GM18868 (cell line): ENCODE data around the gene C2CD4C.
"Not testable (repeated sequence)": the region's sequence is repeated elsewhere in the genome, so short reads cannot be mapped to it uniquely, and the experiment has no call there.

Experiments
- ATAC-seq: cut with Tn5 transposase; IDR thresholded peaks from one replicate; pipeline ENCODE4 v1.9.1; 2021; ENCODE audit warnings: mild to moderate bottlenecking, moderate library complexity; ENCODE audit not compliant: unreplicated experiment

The C2CD4C gene

DNA sequence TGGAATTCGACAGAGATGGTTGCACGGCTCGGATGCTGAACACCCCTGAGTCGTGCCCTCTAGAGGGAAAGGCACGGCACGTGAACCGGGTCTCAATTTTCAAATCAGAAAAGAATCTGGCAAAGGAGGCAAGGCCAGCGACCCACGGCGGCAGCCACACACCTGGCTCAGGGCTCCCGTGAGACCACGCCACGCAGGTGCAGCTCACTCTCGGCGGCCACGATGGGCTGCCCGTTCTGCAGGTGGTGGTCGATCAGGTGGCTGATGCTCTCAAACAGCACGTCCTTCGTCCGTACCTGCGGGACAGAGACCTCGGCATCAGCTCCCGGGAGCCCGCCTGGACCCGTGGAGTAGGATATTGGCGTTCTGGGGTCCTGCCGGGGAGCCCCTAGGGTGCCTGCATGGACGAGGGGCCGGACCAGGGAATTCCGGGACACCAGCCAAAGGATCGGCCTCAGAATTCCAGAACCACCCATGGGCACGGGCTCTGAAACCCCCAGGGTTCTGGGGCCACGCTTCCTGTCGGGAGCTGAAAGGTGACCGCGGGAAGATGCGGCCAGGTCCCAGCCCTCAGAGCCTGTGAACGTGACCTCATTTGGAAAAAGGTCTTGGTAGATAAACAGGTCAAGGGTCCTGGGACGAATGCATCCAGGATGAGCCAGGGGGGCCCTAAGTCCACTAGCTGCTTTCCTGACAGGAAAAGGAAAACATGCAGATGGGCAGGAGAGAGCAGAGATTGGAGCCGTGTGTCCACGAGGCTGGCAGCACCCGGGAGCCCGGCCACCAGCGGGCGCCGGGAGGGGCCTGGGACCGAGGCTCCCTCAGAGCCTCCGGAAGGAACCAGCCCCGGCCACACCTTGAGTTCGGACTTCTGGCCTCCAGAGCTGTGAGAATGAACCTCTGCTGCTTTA lies 10.1 kb upstream of the C2CD4C start:
- no peak for ATAC-seq

GRCh38 chr19:416416-416815 lies 7.5 kb upstream of the C2CD4C start:
- no peak for ATAC-seq

DNA sequence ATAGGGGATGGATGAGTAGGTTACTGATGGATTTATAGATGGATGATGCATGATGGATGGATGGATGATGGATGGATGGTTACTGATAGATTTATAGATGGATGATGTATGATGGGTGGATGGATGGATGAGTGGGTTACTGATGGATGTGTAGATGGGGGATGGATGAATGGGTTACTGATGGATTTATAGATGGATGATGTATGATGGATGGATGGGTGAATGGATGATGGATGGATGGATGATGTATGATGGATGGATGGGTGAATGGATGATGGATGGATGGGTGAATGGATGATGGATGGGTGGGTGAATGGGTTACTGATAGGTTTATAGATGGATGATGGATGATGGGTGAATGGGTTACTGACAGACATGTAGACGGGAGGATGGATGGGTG lies 6.3 kb upstream of the C2CD4C start:
- ATAC-seq, result no peak

- no peak for ATAC-seq
Measured at GRCh38 chr19:413756-414420, 4.9 kb upstream of the C2CD4C start.

DNA sequence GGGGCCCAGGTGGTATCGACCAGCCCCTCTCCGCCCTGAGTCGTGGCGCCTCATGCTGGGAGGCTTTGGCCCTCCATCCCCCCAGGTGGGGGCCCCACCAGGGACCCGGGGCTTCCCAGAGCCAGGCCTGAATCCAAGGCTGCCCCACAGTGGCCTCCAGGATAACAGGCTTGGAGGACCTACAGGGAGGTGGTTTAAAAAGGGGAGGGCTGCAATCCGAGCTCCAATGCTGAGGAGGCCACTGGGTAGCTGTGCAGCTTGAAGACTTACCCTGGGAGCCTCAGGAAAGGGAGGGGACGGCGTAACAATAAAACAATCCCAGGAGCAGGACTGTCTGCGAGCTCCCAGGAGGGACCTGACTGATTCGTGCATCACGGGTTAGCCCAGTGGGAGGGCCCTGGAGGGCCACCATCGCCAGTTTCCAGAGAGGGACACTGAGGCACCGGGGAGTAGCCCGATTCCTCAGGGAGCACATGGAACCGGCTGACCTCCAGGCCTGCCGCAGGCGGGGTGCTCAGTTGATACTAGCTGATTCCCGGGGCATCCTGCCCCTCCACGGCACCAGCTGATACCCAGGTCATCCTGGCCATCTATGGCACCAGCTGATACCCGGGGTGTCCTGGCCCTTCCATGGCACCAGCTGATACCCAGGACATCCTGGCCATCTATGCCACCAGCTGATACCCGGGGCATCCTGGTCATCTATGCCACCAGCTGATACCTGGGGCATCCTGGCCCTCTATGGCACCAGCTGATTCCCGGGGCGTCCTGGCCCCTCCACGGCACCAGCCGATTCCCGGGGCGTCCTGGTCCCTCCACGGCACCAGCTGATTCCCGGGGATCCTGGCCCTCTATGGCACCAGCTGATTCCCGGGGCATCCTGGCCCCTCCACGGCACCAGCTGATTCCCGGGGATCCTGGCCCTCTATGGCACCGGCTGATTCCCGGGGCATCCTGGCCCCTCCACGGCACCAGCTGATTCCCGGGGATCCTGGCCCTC lies 3.7 kb upstream of the C2CD4C start:
- no peak for ATAC-seq

GRCh38 chr19:411723-412355 lies 2.9 kb upstream of the C2CD4C start:
- no peak for ATAC-seq

- ATAC-seq, result not testable (repeated sequence)
Measured at GRCh38 chr19:411121-411722, 2.3 kb upstream of the C2CD4C start.

- ATAC-seq, result no peak
Measured at GRCh38 chr19:410243-410781, 1.4 kb upstream of the C2CD4C start.

DNA sequence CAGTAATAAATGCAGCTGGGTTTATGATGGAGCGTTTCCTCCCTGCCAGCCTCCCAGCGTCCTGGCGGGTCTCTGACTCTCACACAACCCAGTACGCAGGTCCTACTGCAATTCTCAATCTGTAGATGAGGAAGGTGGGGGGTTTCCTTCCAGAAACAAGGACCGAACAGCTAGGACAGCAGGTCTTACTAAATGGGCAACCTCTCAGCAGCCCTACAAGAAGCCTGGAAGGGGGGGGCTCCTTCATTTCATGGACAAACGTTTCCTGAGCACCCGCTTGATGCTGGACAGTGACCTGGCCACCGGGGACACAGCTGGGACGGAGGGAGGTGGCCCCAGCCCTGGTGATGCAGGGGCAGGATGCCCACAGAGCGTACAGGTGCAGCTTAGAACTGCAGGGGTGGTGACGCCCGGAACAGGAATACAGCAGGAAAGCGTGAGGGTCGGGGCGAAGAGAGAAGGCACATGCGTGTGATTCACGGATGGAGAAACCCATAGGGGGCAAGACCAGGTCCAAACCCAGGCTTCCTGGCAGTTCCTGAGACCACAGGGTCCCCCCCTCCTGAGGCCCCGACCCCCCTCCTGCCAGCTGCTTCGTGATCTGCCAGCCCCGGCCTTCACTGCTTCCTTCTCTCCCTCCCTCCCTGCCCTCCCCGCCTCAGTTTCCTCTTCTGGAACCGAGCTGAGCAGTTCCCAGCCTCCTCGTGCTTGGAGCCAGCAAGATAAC lies 732 bp upstream of the C2CD4C start:
- ATAC-seq, result no peak

DNA sequence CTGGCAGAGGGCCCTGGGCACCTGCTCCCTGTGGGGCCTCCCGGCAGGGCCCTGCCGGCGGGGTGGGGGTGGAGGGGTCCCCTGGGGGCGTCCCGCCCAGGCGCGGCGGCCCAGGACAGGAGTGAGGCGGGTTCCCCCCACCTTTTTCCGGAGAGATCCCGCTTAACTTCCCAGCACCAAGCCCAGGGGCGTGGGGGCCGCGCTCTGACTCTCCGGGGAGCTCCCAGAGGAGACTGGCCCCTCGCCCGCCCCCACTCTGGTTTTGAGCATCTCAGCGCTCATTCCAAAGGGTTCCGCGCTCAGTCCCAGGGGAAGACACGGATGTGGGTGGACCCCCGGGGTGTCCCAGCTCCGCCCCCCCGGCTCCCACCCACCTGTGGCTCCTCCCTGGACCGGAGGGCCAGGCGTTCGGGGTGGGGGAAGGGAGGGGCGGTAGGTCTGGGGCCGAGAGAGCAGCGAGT lies 476 bp downstream of the C2CD4C start:
- ATAC-seq, result no peak

- ATAC-seq, result no peak
Measured at GRCh38 chr19:407511-408440, 1.2 kb downstream of the C2CD4C start.

GRCh38 chr19:406971-407510 lies 1.9 kb downstream of the C2CD4C start:
- ATAC-seq, result no peak

DNA sequence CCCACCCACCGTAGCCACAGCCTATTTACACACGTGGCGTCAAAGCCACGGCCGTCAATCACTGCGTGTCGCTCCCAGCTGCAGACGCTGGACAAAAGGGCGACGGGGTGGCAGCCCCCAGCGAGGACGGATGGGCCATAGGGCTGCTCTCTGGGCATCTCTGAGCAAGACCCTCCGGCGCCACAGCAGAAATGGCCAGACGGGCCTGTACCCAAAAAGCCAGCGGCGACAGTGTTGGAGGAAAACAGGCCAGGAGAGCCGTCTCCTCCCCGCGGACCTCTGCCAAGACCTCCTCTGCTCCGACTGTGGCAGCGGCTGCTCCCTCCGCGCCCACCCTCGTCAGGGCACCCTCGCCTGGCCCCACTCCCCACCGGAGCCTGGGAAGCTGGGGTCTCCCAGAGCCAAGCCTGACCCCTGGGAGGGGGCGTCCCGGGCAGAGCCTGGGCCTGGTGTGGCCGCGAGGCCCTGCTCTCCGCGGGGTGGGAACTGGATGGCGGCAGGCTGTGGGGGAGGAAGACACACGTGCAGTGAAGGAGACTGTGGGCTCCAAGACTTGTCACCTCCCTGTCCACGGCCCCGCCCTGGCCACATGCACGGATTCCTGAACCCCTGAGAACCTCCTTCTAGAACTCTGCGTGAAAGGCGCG lies 2.7 kb downstream of the C2CD4C start:
- no peak for ATAC-seq

DNA sequence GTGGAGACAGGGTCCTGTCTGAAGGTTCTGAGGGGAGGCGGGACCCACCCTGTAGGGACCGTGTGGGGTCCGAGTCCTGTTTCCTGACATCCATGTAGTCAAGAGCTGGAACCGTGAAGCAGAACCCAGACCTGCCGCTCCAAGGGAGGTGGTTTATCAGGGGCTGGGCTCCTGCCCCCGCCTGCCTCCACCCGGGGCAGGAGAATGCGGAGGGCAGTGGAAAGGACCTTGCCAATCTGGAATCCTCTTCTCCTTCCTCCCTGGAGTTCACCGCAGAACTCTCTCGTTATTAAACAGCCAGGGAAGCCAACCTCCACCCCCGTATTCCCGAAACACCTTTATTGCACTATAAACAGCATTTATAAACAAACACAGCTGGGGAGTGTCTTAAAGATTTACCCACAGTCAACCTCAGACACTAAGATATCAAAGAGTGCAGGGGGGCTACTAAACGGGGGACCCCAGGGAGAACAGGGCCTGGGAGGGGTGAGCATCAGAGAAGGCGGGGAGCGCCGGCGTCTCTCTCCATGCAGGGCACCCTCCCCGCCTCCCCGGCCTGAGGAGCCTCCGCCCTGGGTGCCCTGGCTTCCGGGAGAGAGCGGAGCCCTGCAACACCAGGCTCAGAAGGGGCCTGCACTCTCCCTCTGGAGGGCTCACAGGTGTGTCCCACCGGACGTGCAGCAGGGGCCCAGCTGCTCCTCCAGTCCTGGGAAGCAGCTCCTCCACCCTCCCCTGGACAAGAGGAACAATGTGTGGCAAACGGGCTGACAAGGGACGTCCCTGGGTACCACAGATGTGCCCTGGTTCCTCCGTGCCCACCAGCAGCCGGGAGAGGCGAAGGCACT lies 3.6 kb downstream of the C2CD4C start:
- ATAC-seq, result no peak

DNA sequence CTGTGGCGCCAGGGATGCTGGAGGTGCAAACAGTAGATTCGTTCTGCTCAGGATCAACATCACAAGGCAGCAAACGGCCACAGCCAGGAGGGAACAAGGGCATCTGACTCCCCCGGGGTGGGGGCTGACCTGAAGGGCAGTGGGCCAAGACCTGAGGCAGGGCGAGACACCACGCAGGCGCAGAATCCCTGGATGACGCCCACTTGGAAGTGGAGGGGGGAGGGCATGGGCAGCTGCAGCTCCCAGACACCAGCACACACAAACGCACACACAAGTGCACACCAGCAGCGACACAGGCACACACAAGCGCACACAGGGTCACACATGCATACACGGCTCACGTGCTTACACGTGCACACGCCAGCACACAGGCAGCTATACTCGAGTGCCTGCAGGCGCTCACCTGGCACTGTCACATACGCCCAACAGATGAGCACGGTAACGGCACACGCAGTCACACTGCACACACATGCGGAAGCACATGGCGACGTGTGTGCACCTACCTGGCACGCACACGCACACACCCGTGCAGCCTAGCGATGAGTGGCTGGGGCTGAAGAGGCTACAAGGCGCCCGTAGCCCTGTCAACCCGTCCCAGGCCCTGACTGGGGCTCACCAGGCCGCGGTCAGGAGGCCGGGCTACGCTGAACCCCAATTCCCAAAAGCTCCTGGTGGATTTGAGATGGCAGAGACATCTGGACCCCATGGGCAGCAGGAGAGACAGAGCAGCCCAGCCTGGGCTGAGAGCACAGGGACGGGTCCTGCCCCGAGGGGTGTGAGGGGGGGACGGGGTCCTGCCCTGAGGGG lies 5.5 kb downstream of the C2CD4C start:
- ATAC-seq, result no peak

- ATAC-seq, result no peak
Measured at GRCh38 chr19:402786-403185, 6.2 kb downstream of the C2CD4C start.
